Measurements from ENCODE around the gene CCDC60. TPM values are rescaled to one million over a fixed set of nuclear protein-coding genes. Genes with fewer than 3 reads are reported as not detected.

CCDC60 gene
- total RNA-seq, 1 donor from 2014 or later = not detected

- no peak for DNase-seq (ENCODE audit: low read depth)
- Histone ChIP-seq H3K36me3 (ENCODE audit: control insufficient read depth, insufficient read depth, low read length) (no peaks in the 10 kb centered on the region), H3K4me3 (ENCODE audit: low read depth, low read length) (no peak overlapping the region), H3K27me3 (ENCODE audit: control insufficient read depth, insufficient read depth, low read length) (no peaks in the 10 kb centered on the region)
- TF ChIP-seq, protein P1, sequence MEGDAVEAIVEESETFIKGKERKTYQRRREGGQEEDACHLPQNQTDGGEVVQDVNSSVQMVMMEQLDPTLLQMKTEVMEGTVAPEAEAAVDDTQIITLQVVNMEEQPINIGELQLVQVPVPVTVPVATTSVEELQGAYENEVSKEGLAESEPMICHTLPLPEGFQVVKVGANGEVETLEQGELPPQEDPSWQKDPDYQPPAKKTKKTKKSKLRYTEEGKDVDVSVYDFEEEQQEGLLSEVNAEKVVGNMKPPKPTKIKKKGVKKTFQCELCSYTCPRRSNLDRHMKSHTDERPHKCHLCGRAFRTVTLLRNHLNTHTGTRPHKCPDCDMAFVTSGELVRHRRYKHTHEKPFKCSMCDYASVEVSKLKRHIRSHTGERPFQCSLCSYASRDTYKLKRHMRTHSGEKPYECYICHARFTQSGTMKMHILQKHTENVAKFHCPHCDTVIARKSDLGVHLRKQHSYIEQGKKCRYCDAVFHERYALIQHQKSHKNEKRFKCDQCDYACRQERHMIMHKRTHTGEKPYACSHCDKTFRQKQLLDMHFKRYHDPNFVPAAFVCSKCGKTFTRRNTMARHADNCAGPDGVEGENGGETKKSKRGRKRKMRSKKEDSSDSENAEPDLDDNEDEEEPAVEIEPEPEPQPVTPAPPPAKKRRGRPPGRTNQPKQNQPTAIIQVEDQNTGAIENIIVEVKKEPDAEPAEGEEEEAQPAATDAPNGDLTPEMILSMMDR (IDR thresholded peaks at IDR 0.05; ENCODE audit: insufficient read depth, low read length, poor library complexity, severe bottlenecking) = no peak
Observed at GRCh38 chr12:119299130-119299529, 35.4 kb upstream of the CCDC60 start.

- Histone ChIP-seq H3K4me3 (ENCODE audit: low read depth, low read length) (no peak overlapping the region), H3K36me3 (ENCODE audit: control insufficient read depth, insufficient read depth, low read length) (no peaks in the 10 kb centered on the region), H3K27me3 (ENCODE audit: control insufficient read depth, insufficient read depth, low read length) (no peaks in the 10 kb centered on the region)
- DNase-seq (ENCODE audit: low read depth) = no peak
- TF ChIP-seq, protein P1 (IDR thresholded peaks at IDR 0.05; ENCODE audit: insufficient read depth, low read length, poor library complexity, severe bottlenecking) = no peak
Observed at GRCh38 chr12:119301379-119301778, 33.1 kb upstream of the CCDC60 start.

GRCh38 chr12:119302451-119303080, 32.0 kb upstream of the CCDC60 start:
- Histone ChIP-seq H3K36me3 (ENCODE audit: control insufficient read depth, insufficient read depth, low read length) (no peaks in the 10 kb centered on the region), H3K4me3 (ENCODE audit: low read depth, low read length) (no peak overlapping the region), H3K27me3 (ENCODE audit: control insufficient read depth, insufficient read depth, low read length) (no peaks in the 10 kb centered on the region)
- DNase-seq (ENCODE audit: low read depth) = no peak
- TF ChIP-seq, protein P1 (IDR thresholded peaks at IDR 0.05; ENCODE audit: insufficient read depth, low read length, poor library complexity, severe bottlenecking) = no peak

- no peaks in the 10 kb centered on the region for H3K36me3 ChIP-seq (ENCODE audit: control insufficient read depth, insufficient read depth, low read length)
- H3K27me3 ChIP-seq (ENCODE audit: control insufficient read depth, insufficient read depth, low read length) = no peaks in the 10 kb centered on the region
- TF ChIP-seq, protein P1 (IDR thresholded peaks at IDR 0.05; ENCODE audit: insufficient read depth, low read length, poor library complexity, severe bottlenecking) = no peak
- H3K4me3 ChIP-seq (ENCODE audit: low read depth, low read length) = no peak overlapping the region
- DNase-seq (ENCODE audit: low read depth) = no peak
Observed at GRCh38 chr12:119306593-119306992, 27.9 kb upstream of the CCDC60 start.

GRCh38 chr12:119307747-119308146, 26.8 kb upstream of the CCDC60 start:
- Histone ChIP-seq H3K27me3 (ENCODE audit: control insufficient read depth, insufficient read depth, low read length) (no peaks in the 10 kb centered on the region), H3K36me3 (ENCODE audit: control insufficient read depth, insufficient read depth, low read length) (no peaks in the 10 kb centered on the region), H3K4me3 (ENCODE audit: low read depth, low read length) (no peak overlapping the region)
- no peak for DNase-seq (ENCODE audit: low read depth)
- TF ChIP-seq, protein P1 (IDR thresholded peaks at IDR 0.05; ENCODE audit: insufficient read depth, low read length, poor library complexity, severe bottlenecking) = no peak
